ENCODE data around the gene PRKAR1A.

DNA sequence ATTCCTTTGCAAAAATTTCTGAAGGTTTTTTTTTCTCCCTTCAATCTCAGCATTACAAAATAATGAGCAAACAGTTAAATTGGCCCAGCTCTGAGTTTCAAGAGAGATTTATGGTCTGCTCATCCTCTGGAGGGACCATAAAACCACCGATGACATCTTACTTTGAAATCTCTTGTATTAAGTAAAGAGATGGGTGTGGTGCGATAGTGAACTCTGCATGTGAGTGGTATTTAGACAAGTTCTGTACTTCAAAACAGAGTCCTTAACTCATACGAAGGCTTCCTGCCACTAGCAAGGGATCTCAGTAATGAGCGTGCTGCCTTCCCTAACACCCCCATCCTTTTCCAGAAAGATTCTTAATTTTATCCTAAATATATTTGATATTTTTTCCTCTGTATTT lies 86.9 kb downstream of the PRKAR1A start:
- no peak for TF ChIP-seq ZSCAN4 (tag by site-specific recombination; IDR thresholded peaks at IDR 0.05)
- TF ChIP-seq, protein P1, sequence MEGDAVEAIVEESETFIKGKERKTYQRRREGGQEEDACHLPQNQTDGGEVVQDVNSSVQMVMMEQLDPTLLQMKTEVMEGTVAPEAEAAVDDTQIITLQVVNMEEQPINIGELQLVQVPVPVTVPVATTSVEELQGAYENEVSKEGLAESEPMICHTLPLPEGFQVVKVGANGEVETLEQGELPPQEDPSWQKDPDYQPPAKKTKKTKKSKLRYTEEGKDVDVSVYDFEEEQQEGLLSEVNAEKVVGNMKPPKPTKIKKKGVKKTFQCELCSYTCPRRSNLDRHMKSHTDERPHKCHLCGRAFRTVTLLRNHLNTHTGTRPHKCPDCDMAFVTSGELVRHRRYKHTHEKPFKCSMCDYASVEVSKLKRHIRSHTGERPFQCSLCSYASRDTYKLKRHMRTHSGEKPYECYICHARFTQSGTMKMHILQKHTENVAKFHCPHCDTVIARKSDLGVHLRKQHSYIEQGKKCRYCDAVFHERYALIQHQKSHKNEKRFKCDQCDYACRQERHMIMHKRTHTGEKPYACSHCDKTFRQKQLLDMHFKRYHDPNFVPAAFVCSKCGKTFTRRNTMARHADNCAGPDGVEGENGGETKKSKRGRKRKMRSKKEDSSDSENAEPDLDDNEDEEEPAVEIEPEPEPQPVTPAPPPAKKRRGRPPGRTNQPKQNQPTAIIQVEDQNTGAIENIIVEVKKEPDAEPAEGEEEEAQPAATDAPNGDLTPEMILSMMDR (tag by site-specific recombination; IDR thresholded peaks at IDR 0.05): no peak
- no peak for TF ChIP-seq ZNF423 (tag by site-specific recombination; IDR thresholded peaks at IDR 0.05)
- no peak for TF ChIP-seq ZBTB7A (tag by site-specific recombination; IDR thresholded peaks at IDR 0.05; ENCODE audit: low read depth)
- no peak for TF ChIP-seq ZNF704 (tag by site-specific recombination; IDR thresholded peaks at IDR 0.05)
- no peak for TF ChIP-seq ZNF658 (tag by site-specific recombination; IDR thresholded peaks at IDR 0.05)
- no peak for TF ChIP-seq REPIN1 (tag by site-specific recombination; IDR thresholded peaks at IDR 0.05; ENCODE audit: low read depth)
- TF ChIP-seq ZNF514 (tag by site-specific recombination; IDR thresholded peaks at IDR 0.05): no peak
- no peak for TF ChIP-seq ELK4 (IDR thresholded peaks at IDR 0.05; ENCODE audit: borderline replicate concordance, low read depth, low read length)
- TF ChIP-seq ZNF416 (tag by site-specific recombination; IDR thresholded peaks at IDR 0.05): no peak
- no peak for TF ChIP-seq ZNF280D (tag by site-specific recombination; IDR thresholded peaks at IDR 0.05)
- TF ChIP-seq ZNF362 (tag by site-specific recombination; IDR thresholded peaks at IDR 0.05): no peak

Measured in HEK293 (cell line).